ENCODE measurements around the gene ROGDI. TPM values are rescaled to one million over a fixed set of nuclear protein-coding genes. Genes with fewer than 3 reads are reported as not detected.
A peak's percentile ranks its signal among the peaks of the same experiment; 100 is the strongest.

Gene ROGDI
- total and polyA plus RNA-seq, 7 donors, result 23.4 to 72.8 (median 47.9) TPM

GRCh38 chr16:4760221-4760910 is 42.1 kb downstream of the ROGDI start:
- no peak for DNase-seq
- Histone ChIP-seq H3K4me3 (no peak overlapping the region), H3K27me3 (no peaks in the 10 kb centered on the region), H3K36me3 (peaks cover 30 to 95% (median 69%) of the 10 kb centered on the region in 4 donors), H3K9me3 (no peaks in the 10 kb centered on the region), H3K27ac (peak overlapping the region in 2 of 4 donors; percentile 2 to 14), H3K4me1 (peaks cover 0 to 13% (median 7%) of the 10 kb centered on the region in 4 donors)
- TF ChIP-seq EP300 (IDR thresholded peaks at IDR 0.05) (no peak), CTCF (IDR thresholded peaks at IDR 0.05) (no peak), POLR2AphosphoS5 (IDR thresholded peaks at IDR 0.05) (no peak), POLR2A (IDR thresholded peaks at IDR 0.05) (no peak)
- intact Hi-C loops (cut with DNase I), result no loop called here
- WGBS, 2 donors, result 92 to 93% methylated on average over 23 of the region's 23 CpGs

DNA sequence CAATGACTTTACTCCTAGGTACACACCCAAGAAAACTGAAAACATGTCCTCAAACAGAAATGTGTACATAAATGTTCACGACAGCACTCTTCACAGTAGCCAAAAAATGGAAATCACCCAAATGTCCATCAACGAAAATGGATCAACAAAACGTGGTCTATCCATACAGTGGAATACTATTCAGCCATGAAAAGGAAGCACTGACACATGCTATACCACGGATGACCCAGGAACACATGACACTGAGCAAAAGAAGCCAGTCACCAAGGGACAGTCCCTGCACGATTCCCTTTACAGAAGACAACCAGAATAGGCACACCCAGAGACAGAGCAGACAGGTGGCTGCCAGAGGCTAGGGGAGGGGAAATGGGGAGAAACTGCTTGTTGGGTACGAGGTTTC is 46.7 kb downstream of the ROGDI start:
- WGBS, 2 donors, result 95 to 96% methylated on average over 6 of the region's 6 CpGs
- peaks cover 49 to 97% (median 83%) of the 10 kb centered on the region in 4 donors for H3K36me3 ChIP-seq
- DNase-seq, result no peak
- H3K27me3 ChIP-seq, result no peaks in the 10 kb centered on the region
- H3K4me3 ChIP-seq, result no peak overlapping the region
- TF ChIP-seq POLR2AphosphoS5 (IDR thresholded peaks at IDR 0.05) (no peak), CTCF (IDR thresholded peaks at IDR 0.05) (no peak), POLR2A (IDR thresholded peaks at IDR 0.05) (no peak), EP300 (IDR thresholded peaks at IDR 0.05) (no peak)
- H3K27ac ChIP-seq, result no peak overlapping the region
- H3K4me1 ChIP-seq, result no peaks in the 10 kb centered on the region
- intact Hi-C loops (cut with DNase I), result no loop called here
- no peaks in the 10 kb centered on the region for H3K9me3 ChIP-seq

DNA sequence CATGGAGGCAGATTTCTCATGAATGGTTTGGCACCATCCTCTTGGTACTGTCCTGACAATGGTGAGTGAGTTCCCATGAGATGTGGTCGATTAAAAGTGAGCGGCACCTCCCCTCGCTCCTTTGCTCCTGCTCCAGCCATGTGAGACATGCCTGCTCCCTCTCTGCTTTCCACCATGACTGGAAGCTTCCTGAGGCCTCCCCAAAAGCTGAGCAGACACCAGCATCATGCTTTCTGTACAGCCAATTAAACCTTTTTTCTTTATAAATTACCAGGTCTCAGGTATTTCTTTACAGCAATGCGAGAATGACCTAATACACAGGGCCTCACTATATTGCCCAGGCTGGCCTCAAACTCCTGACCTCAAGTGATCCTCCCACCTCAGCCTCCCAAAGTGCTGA is 47.6 kb downstream of the ROGDI start:
- Histone ChIP-seq H3K4me1 (no peaks in the 10 kb centered on the region), H3K9me3 (no peaks in the 10 kb centered on the region), H3K27ac (no peak overlapping the region), H3K27me3 (no peaks in the 10 kb centered on the region), H3K36me3 (peaks cover 44 to 95% (median 81%) of the 10 kb centered on the region in 4 donors), H3K4me3 (no peak overlapping the region)
- no peak for TF ChIP-seq POLR2A (IDR thresholded peaks at IDR 0.05)
- no peak for TF ChIP-seq POLR2AphosphoS5 (IDR thresholded peaks at IDR 0.05)
- no peak for TF ChIP-seq EP300 (IDR thresholded peaks at IDR 0.05)
- TF ChIP-seq CTCF (IDR thresholded peaks at IDR 0.05), result no peak
- intact Hi-C loops (cut with DNase I), result no loop called here
- WGBS, 2 donors, result 96 to 98% methylated on average over 4 of the region's 4 CpGs
- DNase-seq, result no peak

GRCh38 chr16:4753227-4753626 is 49.2 kb downstream of the ROGDI start:
- Histone ChIP-seq H3K4me1 (no peaks in the 10 kb centered on the region), H3K36me3 (peaks cover 40 to 86% (median 68%) of the 10 kb centered on the region in 4 donors), H3K9me3 (no peaks in the 10 kb centered on the region), H3K27me3 (no peaks in the 10 kb centered on the region), H3K4me3 (no peak overlapping the region), H3K27ac (no peak overlapping the region)
- intact Hi-C loops (cut with DNase I), result no loop called here
- WGBS, 2 donors, result 94% methylated on average over 11 of the region's 11 CpGs
- DNase-seq, result no peak
- TF ChIP-seq CTCF (IDR thresholded peaks at IDR 0.05), result no peak
- TF ChIP-seq POLR2AphosphoS5 (IDR thresholded peaks at IDR 0.05), result no peak
- TF ChIP-seq EP300 (IDR thresholded peaks at IDR 0.05), result no peak
- no peak for TF ChIP-seq POLR2A (IDR thresholded peaks at IDR 0.05)

Data from sigmoid colon (tissue), 7 donors.